Measurements from ENCODE around the gene SAAL1. TPM values are rescaled to one million over a fixed set of nuclear protein-coding genes. Genes with fewer than 3 reads are reported as not detected.

Gene SAAL1
- total RNA-seq, 2 experiments from 2014 or later, result 21.3 to 24.5 TPM

- ChIA-PET CTCF (interaction anchor here (0.7 to 2.7 kb wide), 11 partner anchors 10 to 686 kb away, joined by 3 to 37 read pairs (median 4); partner anchors contain the start of gene SAAL1), POLR2A (interaction anchor here (1.5 kb wide), 1 partner anchor 9 kb away, joined by 7 read pairs; the partner anchor contains the start of gene SAAL1)
- TF ChIP-seq, protein P1, sequence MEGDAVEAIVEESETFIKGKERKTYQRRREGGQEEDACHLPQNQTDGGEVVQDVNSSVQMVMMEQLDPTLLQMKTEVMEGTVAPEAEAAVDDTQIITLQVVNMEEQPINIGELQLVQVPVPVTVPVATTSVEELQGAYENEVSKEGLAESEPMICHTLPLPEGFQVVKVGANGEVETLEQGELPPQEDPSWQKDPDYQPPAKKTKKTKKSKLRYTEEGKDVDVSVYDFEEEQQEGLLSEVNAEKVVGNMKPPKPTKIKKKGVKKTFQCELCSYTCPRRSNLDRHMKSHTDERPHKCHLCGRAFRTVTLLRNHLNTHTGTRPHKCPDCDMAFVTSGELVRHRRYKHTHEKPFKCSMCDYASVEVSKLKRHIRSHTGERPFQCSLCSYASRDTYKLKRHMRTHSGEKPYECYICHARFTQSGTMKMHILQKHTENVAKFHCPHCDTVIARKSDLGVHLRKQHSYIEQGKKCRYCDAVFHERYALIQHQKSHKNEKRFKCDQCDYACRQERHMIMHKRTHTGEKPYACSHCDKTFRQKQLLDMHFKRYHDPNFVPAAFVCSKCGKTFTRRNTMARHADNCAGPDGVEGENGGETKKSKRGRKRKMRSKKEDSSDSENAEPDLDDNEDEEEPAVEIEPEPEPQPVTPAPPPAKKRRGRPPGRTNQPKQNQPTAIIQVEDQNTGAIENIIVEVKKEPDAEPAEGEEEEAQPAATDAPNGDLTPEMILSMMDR (IDR thresholded peaks at IDR 0.05), result peak; percentile 86
- H3K9me3 Mint-ChIP-seq, result no peaks in the 10 kb centered on the region
- no peaks in the 10 kb centered on the region for H3K4me1 Mint-ChIP-seq (ENCODE audit: low read depth)
- H3K9me3 ChIP-seq (ENCODE audit: control insufficient read depth in 1 of 2, insufficient read depth in 1 of 2, low read length in 2 of 2), result peaks cover 0 to 3% of the 10 kb centered on the region in 2 experiments
- H3K4me1 ChIP-seq (ENCODE audit: insufficient read depth, low read length), result peaks cover 6% of the 10 kb centered on the region
- H3K36me3 Mint-ChIP-seq (ENCODE audit: low read depth), result no peaks in the 10 kb centered on the region
- peak; percentile 89 for ATAC-seq (ENCODE audit: poor library complexity)
- peaks cover 27% of the 10 kb centered on the region for H3K27me3 Mint-ChIP-seq
- no peaks in the 10 kb centered on the region for H3K36me3 ChIP-seq (ENCODE audit: insufficient read depth, low read length)
- H3K4me3 ChIP-seq (ENCODE audit: low read length), result no peak overlapping the region
- peak; percentile 41 to 81 (median 50) for DNase-seq
- intact Hi-C loops (cut with DNase I, micrococcal nuclease), result loop anchor here (1.0 to 10.0 kb wide), 8 partner anchors 615 to 1439 kb away; no protein-coding TSS in a partner anchor
- no peak overlapping the region for H3K4me3 Mint-ChIP-seq
- peaks cover 3 to 7% of the 10 kb centered on the region in 2 experiments for H3K27me3 ChIP-seq (ENCODE audit: control insufficient read depth in 1 of 2, insufficient read depth in 2 of 2, low read length in 2 of 2)
- H3K27ac ChIP-seq (ENCODE audit: low read depth in 1 of 2, low read length in 2 of 2), result no peak overlapping the region
- H3K27ac Mint-ChIP-seq, result no peak overlapping the region
Measured at GRCh38 chr11:18115360-18116127, 9.7 kb upstream of the SAAL1 start.

- peaks cover 35% of the 10 kb centered on the region for H3K27me3 Mint-ChIP-seq
- no peak overlapping the region for H3K4me3 Mint-ChIP-seq
- no peaks in the 10 kb centered on the region for H3K36me3 ChIP-seq (ENCODE audit: insufficient read depth, low read length)
- peaks cover 11% of the 10 kb centered on the region for H3K4me1 ChIP-seq (ENCODE audit: insufficient read depth, low read length)
- no peaks in the 10 kb centered on the region for H3K9me3 Mint-ChIP-seq
- intact Hi-C loops (cut with DNase I, micrococcal nuclease), result loop anchor here in 1 of 2 experiments (10.0 kb wide), 1 partner anchor 1444 kb away; no protein-coding TSS in a partner anchor
- ChIA-PET CTCF (no interaction called here), POLR2A (no interaction called here)
- DNase-seq (no peak), ATAC-seq (ENCODE audit: poor library complexity) (no peak)
- no peak overlapping the region for H3K4me3 ChIP-seq (ENCODE audit: low read length)
- peaks cover 0 to 7% of the 10 kb centered on the region in 2 experiments for H3K27me3 ChIP-seq (ENCODE audit: control insufficient read depth in 1 of 2, insufficient read depth in 2 of 2, low read length in 2 of 2)
- no peak overlapping the region for H3K27ac Mint-ChIP-seq
- H3K27ac ChIP-seq (ENCODE audit: low read depth in 1 of 2, low read length in 2 of 2), result no peak overlapping the region
- TF ChIP-seq, protein P1 (IDR thresholded peaks at IDR 0.05), result no peak
- no peaks in the 10 kb centered on the region for H3K36me3 Mint-ChIP-seq (ENCODE audit: low read depth)
- H3K9me3 ChIP-seq (ENCODE audit: control insufficient read depth in 1 of 2, insufficient read depth in 1 of 2, low read length in 2 of 2), result no peaks in the 10 kb centered on the region
- peaks cover 10% of the 10 kb centered on the region for H3K4me1 Mint-ChIP-seq (ENCODE audit: low read depth)
Measured at GRCh38 chr11:18111005-18111404, 5.1 kb upstream of the SAAL1 start.

GRCh38 chr11:18108254-18108653 lies 2.4 kb upstream of the SAAL1 start:
- Histone ChIP-seq H3K4me1 (ENCODE audit: insufficient read depth, low read length) (peaks cover 17% of the 10 kb centered on the region), H3K36me3 (ENCODE audit: insufficient read depth, low read length) (no peaks in the 10 kb centered on the region), H3K27me3 (ENCODE audit: control insufficient read depth in 1 of 2, insufficient read depth in 2 of 2, low read length in 2 of 2) (no peaks in the 10 kb centered on the region), H3K4me3 (ENCODE audit: low read length) (no peak overlapping the region), H3K9me3 (ENCODE audit: control insufficient read depth in 1 of 2, insufficient read depth in 1 of 2, low read length in 2 of 2) (no peaks in the 10 kb centered on the region), H3K27ac (ENCODE audit: low read depth in 1 of 2, low read length in 2 of 2) (no peak overlapping the region)
- peaks cover 8% of the 10 kb centered on the region for H3K36me3 Mint-ChIP-seq (ENCODE audit: low read depth)
- ATAC-seq (ENCODE audit: poor library complexity) (no peak), DNase-seq (no peak)
- peaks cover 35% of the 10 kb centered on the region for H3K4me1 Mint-ChIP-seq (ENCODE audit: low read depth)
- H3K27me3 Mint-ChIP-seq, result peaks cover 19% of the 10 kb centered on the region
- POLR2A ChIA-PET, result no interaction called here
- peak overlapping the region; percentile 4 for H3K4me3 Mint-ChIP-seq
- H3K27ac Mint-ChIP-seq, result no peak overlapping the region
- TF ChIP-seq, protein P1 (IDR thresholded peaks at IDR 0.05), result no peak
- intact Hi-C loops (cut with DNase I, micrococcal nuclease), result loop anchor here in 1 of 2 experiments (5.0 to 10.0 kb wide), 3 partner anchors 214 to 903 kb away; partner anchors contain the start of genes GTF2H1, HPS5 and PIK3C2A
- no peaks in the 10 kb centered on the region for H3K9me3 Mint-ChIP-seq
- CTCF ChIA-PET, result no interaction called here

Data from CD4-positive, alpha-beta T cell (primary cell).